Kidney epithelial cell (primary cell): ENCODE measurements around the gene DEFB129. TPM values are rescaled to one million over a fixed set of nuclear protein-coding genes. Genes with fewer than 3 reads are reported as not detected.
A peak's percentile ranks its signal among the peaks of the same experiment; 100 is the strongest.
"Not testable (repeated sequence)": the region's sequence is repeated elsewhere in the genome, so short reads cannot be mapped to it uniquely, and the experiment has no call there.

Experiments used
- DNase-seq: peaks from one replicate; pipeline ENCODE4 v3.0.0-alpha.2; 2010; ENCODE audit warnings: low read depth
- H3K27me3 ChIP-seq: 2 replicates; pipeline ENCODE4 v1.6.0; 2011; ENCODE audit warnings: low read length; ENCODE audit not compliant: control insufficient read depth, insufficient read depth
- H3K36me3 ChIP-seq: 2 replicates; pipeline ENCODE4 v1.5.1; 2011; ENCODE audit warnings: low read length; ENCODE audit not compliant: control insufficient read depth, insufficient read depth
- H3K4me3 ChIP-seq: 2 replicates; pipeline ENCODE4 v1.5.1; 2011; ENCODE audit warnings: low read depth, mild to moderate bottlenecking, control low read depth, low read length
- total RNA-seq: library from RNA; depleted of rRNA; stranded (reverse); fragments of >200 nt; gene quantifications from 2 replicates; pipeline ENCODE4 v1.2.3, GENCODE V29; 2015
- TF ChIP-seq, protein P1 (sequence below): IDR thresholded peaks from 2 replicates; pipeline ENCODE4 v1.5.1; 2011; ENCODE audit warnings: mild to moderate bottlenecking, moderate library complexity, low read length, control low read depth, inconsistent platforms; ENCODE audit not compliant: insufficient read depth, poor library complexity, severe bottlenecking

Gene DEFB129
- total RNA-seq, 1 donor from 2014 or later, result not detected

DNA sequence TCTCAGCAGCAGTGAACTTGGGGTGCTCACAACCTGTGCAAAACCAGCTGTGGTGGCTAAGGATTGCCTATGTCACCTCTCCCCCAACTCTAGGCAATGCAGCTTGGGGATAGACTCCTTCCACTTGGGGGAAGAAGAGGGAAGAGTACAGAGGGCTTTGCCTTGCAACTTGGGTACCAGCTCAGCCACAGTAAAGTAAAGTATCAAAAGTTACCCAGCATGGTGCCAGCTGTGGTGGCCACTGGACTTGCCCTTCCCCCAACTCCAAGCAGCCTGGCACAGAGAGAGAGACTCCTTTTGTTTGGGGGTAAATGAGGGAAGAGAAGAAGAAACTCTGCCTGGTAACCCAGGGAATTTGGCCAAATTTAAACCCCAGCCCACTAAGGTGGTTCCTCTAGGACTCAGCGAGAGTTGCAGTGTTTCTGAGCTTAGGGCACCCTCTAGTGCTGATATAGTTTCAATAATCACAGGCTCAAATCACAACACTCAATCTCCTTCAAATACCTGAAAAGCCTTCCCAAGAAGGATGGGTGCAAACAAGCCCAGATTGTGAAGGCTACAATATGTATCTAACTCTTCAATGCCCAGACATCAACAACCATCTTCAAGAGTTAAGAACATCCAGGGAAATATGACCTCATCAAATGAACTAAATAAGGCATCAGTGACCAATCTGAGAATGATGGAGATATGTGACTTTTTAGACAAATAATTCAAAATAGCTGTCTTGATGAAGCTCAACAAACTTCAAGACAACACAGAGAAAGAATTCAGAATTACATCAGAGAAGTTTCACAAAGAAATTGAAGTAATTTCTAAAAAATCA is 7.6 kb upstream of the DEFB129 start:
- DNase-seq, result no peak
- Histone ChIP-seq H3K27me3 (peaks cover 2% of the 10 kb centered on the region), H3K36me3 (no peaks in the 10 kb centered on the region), H3K4me3 (no peak overlapping the region)
- TF ChIP-seq, protein P1, sequence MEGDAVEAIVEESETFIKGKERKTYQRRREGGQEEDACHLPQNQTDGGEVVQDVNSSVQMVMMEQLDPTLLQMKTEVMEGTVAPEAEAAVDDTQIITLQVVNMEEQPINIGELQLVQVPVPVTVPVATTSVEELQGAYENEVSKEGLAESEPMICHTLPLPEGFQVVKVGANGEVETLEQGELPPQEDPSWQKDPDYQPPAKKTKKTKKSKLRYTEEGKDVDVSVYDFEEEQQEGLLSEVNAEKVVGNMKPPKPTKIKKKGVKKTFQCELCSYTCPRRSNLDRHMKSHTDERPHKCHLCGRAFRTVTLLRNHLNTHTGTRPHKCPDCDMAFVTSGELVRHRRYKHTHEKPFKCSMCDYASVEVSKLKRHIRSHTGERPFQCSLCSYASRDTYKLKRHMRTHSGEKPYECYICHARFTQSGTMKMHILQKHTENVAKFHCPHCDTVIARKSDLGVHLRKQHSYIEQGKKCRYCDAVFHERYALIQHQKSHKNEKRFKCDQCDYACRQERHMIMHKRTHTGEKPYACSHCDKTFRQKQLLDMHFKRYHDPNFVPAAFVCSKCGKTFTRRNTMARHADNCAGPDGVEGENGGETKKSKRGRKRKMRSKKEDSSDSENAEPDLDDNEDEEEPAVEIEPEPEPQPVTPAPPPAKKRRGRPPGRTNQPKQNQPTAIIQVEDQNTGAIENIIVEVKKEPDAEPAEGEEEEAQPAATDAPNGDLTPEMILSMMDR, result peak; percentile 24

DNA sequence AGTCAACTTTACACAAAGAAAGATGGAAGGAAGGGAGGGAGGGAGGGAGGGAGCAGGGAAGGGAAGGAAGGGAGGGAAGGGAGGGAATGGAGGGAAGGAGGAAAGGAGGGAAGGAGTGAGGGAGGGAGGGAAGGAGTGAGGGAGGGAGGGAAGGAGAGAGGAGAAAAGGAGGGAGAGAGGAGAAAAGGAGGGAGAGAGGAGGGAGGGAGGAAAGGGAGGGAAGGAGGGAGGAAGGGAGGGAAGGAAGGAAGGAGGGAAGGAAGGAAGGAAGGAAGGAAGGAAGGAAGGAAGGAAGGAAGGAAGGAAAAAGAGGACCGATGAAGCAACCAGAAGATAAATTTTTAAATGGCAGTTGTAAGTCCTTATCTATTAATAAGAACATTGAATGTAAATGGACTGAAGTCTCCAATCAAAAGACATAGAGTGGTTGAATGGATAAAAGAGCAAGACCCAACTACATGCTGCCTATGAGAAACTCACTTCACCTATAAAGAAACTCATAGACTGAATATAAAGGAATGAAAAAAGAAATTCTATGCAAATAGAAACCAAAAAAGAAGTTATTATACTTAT is 5.7 kb upstream of the DEFB129 start:
- Histone ChIP-seq H3K27me3 (peaks cover 2% of the 10 kb centered on the region), H3K4me3 (no peak overlapping the region), H3K36me3 (no peaks in the 10 kb centered on the region)
- no peak for DNase-seq
- TF ChIP-seq, protein P1, result no peak

DNA sequence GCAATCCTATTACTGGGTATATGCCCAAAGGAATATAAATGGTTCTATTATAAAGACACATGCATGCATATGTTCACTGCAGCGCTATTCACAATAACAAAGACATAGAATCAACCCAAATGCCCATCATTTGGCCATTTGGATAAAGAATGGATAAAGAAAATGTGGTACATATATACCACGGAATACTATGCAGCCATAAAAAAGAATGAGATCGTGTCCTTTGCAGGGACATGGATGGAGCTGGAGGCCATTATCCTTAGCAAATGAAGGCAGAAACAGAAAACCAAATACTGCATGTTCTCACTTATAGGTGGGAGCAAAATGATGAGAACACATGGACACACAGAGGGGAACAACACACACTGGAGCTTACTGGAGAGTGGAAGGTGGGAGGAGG is 1.2 kb upstream of the DEFB129 start:
- DNase-seq, H3K36me3 ChIP-seq, H3K27me3 ChIP-seq, H3K4me3 ChIP-seq: not testable (repeated sequence)

DNA sequence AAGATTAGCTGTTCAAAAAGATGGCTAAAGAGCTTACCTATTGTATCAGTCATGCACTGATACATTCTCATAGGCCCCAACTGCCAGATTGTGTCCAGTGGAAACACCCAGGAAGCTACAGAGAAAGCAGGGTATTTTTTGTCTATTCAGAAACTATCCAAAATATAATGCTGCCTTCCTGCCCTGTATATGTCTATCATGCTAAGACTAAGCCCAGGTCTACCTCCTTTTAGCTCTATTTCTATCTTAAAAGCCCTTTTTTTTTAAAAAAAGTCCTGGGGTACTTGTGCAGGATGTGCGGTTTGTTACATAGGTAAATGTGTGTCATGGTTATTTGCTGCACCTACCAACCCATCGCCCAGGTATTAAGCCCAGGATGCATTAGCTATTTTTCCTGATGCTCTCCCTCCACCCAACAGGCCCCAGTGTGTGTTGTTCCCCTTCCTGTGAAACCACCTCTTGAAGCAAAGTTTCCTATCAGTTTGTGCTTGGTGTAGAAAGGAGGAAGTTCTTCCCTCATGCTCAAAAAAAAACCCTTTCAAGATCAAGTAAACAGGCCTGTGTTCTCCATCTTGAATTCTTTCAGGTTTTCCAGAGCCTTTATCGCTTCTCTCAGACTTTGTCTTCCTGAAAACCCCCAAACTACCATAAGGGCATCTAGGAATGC is 514 bp downstream of the DEFB129 start:
- Histone ChIP-seq H3K27me3 (no peaks in the 10 kb centered on the region), H3K4me3 (no peak overlapping the region), H3K36me3 (no peaks in the 10 kb centered on the region)
- no peak for DNase-seq
- TF ChIP-seq, protein P1, result no peak

DNA sequence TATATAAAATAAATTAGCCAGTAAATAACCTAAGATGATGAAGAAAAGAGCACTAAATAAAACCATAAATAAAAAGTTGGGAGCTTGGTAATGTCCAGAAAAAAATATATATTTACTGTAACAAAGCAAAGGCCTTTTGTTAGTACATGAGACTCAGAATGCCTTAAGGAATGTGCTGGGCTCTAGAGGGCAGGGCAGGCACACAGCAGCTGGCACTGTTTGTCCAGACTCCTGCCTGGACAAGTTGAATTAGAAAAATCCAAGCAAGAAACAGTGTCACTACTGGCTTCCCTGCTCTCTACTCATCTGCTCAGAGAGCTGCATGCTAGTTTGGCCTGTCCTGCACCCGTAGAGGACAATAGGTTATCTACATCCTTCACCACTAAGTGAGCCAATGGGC is 8.8 kb downstream of the DEFB129 start:
- TF ChIP-seq, protein P1, result no peak
- DNase-seq, result no peak

DNA sequence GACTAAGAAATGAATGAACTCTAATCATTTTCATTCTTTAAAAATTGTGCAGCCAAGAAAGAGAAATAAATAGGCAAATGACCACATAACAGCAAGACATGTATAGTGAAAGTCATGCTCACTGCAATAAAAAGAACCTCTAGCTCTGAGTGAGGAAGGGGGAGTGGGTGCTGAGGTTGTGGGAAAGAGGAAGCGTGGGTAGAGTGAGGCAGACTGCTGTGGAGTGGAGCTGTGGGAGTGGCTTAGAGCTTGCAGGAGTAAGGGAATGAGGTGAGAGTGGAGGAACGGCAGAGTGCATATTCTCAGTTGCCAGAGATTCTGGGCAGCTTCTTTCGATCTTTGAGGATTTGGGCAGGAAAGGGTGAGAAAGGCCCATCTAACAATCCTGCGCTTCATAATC is 10.4 kb downstream of the DEFB129 start:
- DNase-seq, result no peak
- Histone ChIP-seq H3K27me3 (no peaks in the 10 kb centered on the region), H3K4me3 (no peak overlapping the region), H3K36me3 (no peaks in the 10 kb centered on the region)
- TF ChIP-seq, protein P1, result no peak

More for the DNA sequence above, 8.8 kb downstream of the DEFB129 start:
- Histone ChIP-seq H3K36me3 (no peaks in the 10 kb centered on the region), H3K27me3 (no peaks in the 10 kb centered on the region), H3K4me3 (no peak overlapping the region)
